ENCODE results near the gene MAEA.
A peak's percentile ranks its signal among the peaks of the same experiment; 100 is the strongest.

The MAEA gene

DNA sequence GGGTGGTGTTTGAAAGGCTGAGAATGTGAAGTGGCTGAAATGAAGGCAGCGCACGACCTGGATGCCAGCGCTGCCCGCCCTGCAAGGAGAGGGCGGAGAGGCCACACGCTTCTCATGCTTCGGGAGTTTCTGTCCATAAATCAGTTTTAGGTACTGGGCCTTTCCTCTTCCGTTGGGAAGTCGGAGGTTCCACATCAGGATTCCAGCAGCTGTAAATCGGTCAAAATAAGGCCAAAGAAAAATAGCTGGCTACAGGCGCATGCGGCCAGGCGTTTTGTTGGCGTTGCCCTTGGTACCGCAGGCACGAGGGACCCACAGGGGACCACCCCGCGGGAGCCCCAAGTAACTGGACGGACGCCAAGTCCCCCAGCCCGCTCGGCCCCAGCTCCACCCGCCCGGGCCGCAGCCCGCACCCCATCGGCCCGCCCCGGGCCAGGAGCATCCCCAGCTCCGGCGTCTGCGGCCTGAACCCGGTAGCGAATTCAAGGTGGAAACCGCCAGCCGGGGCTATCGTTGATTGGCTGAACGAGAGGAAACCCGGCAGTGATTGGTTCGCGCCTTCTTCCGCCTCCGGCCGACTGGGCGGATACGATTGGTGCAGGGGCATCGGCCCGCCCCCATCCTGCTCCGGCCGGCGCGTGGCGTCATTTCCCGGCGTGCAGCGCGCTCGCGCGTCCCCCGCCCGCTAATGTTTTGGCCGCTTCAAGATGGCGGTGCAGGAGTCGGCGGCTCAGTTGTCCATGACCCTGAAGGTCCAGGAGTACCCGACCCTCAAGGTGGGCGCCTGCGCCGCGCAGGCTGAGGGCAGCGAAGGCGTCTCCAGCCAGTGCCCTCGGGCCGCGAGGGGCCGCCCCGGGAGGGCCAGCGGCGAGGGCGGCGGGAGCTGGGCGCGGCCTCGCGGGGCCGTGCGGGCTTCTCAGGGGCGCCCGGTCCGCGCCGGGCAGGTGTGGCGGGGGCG, at the start of gene MAEA:
Gene MAEA, plus strand, starts transcription at position 685 of the 958 bp plus-strand sequence. Its CDS starts 23 bp downstream, at position 708.
- peaks cover 4% of the 10 kb centered on the region for H3K9me3 Mint-ChIP-seq
- H3K36me3 Mint-ChIP-seq, result peaks cover 5% of the 10 kb centered on the region
- H3K27ac Mint-ChIP-seq, result peak within 1 kb of the TSS; percentile 86
- peaks cover 48% of the 10 kb centered on the region for H3K4me1 Mint-ChIP-seq
- H3K4me3 Mint-ChIP-seq, result peak within 1 kb of the TSS; percentile 93
- peak; percentile 99 for ATAC-seq
- H3K27me3 Mint-ChIP-seq, result no peaks in the 10 kb centered on the region

DNA sequence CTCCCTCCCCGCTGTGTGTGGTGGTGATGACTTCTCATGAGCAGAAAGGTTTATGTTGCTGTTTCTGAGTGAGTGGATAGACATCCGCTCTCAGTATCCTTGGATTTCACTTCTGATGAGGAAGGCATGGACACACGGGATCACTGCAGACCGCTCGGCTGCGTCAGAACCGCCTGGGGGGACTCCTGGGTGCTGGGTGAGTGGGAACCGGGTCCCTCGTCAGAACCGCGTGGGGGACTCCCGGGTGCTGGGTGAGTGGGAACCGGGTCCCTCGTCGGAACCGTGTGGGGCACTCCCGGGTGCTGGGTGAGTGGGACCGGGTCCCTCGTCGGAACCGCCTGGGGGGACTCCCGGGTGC, 49.8 kb upstream of the MAEA start:
- no peak overlapping the region for H3K4me3 Mint-ChIP-seq
- H3K9me3 Mint-ChIP-seq, result no peaks in the 10 kb centered on the region
- H3K27ac Mint-ChIP-seq, result no peak overlapping the region
- no peaks in the 10 kb centered on the region for H3K27me3 Mint-ChIP-seq
- H3K4me1 Mint-ChIP-seq, result peaks cover 35% of the 10 kb centered on the region
- H3K36me3 Mint-ChIP-seq, result peaks cover 32% of the 10 kb centered on the region
- ATAC-seq, result no peak

DNA sequence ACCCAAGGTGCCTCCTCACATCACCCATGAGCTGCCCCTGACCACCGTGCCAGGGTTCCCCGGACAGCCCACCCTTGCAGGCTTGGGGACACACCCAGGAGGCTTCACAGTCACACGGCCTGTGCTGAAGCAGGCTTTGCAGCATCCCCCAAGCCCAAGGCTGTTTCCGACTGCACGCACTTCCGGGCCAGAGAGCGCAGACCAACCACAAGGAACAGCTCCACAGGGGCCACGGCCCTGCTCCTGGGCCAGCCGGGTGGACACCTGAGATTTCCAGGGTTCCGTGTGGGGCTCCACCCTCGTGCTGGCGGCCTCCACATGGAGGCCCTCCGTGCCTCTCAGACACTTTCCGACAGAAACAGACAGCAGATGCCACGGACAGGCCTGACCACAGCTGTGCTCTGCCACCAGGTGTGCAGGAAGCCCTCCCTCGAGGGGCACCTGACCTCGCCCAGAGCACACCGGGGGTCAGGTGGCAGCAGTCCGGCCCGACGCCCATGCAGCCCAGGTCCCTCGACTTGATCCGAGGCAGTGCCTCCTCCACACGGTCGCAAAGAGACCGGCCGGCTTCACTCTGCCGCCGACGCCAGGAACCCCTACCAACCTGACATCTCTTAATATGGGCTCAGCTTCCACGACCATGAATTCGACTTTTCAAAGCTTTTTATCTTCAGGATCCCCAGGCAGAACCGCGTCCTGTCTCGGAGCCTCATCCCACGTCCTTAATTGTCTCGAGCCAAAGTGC, 48.8 kb upstream of the MAEA start:
- Mint-ChIP-seq H3K27me3 (no peaks in the 10 kb centered on the region), H3K27ac (no peak overlapping the region), H3K9me3 (no peaks in the 10 kb centered on the region), H3K36me3 (peaks cover 28% of the 10 kb centered on the region), H3K4me1 (peaks cover 44% of the 10 kb centered on the region), H3K4me3 (no peak overlapping the region)
- no peak for ATAC-seq

DNA sequence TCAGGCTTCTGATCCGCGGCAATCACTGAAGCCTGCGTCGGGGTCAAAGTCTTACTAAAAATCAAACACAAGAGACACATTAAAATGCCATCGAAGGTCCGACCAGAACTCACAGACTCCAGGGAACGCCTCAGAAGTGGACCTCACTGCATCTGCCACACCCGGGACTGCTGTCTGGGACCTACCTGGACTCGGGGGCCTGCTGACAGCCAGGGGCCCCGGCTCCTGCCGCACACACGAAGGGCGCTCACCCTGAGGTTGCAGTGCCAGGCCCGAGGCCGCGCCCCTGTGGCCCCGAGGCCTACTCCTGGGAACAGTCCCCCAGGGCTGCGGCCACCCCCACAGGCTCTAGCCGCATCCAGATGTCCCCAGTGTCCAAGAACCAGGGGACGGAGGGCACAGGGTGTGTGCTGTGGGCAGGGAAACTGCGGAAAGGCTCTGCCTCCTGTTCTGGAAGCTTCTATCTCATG, 48.2 kb upstream of the MAEA start:
- H3K27ac Mint-ChIP-seq, result no peak overlapping the region
- ATAC-seq, result no peak
- H3K4me1 Mint-ChIP-seq, result peaks cover 51% of the 10 kb centered on the region
- no peaks in the 10 kb centered on the region for H3K9me3 Mint-ChIP-seq
- H3K36me3 Mint-ChIP-seq, result peaks cover 28% of the 10 kb centered on the region
- no peaks in the 10 kb centered on the region for H3K27me3 Mint-ChIP-seq
- H3K4me3 Mint-ChIP-seq, result no peak overlapping the region

DNA sequence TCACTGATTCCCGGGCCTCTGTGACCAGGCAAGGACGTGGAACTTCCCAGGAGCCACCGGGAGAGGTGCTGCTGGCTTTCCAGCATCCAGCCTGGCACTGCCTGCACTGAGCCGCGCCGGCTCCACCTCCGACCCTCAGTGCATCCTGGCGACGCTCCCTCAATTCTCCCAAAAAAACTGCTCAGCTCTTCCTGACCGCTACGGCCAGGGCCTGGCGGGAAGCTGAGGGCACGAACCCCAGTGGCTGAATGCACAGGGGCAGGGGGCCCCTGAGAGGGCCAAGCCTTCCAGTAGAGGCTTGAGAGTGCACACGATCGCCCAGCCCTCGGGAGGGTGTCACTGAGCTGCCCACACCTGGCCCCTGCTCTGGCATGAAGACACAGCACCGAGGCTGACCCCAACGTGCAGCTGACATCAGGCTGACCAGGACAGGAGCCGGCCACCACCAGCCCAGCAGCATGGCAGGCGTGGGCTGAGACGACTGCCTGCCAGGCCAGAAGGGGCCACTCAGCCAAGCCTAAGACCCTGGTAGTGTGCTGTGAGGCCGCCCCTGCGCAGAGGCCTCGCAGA, 47.7 kb upstream of the MAEA start:
- H3K4me3 Mint-ChIP-seq, result no peak overlapping the region
- no peaks in the 10 kb centered on the region for H3K9me3 Mint-ChIP-seq
- H3K27me3 Mint-ChIP-seq, result no peaks in the 10 kb centered on the region
- ATAC-seq, result no peak
- H3K4me1 Mint-ChIP-seq, result peaks cover 56% of the 10 kb centered on the region
- H3K36me3 Mint-ChIP-seq, result peaks cover 30% of the 10 kb centered on the region
- no peak overlapping the region for H3K27ac Mint-ChIP-seq

DNA sequence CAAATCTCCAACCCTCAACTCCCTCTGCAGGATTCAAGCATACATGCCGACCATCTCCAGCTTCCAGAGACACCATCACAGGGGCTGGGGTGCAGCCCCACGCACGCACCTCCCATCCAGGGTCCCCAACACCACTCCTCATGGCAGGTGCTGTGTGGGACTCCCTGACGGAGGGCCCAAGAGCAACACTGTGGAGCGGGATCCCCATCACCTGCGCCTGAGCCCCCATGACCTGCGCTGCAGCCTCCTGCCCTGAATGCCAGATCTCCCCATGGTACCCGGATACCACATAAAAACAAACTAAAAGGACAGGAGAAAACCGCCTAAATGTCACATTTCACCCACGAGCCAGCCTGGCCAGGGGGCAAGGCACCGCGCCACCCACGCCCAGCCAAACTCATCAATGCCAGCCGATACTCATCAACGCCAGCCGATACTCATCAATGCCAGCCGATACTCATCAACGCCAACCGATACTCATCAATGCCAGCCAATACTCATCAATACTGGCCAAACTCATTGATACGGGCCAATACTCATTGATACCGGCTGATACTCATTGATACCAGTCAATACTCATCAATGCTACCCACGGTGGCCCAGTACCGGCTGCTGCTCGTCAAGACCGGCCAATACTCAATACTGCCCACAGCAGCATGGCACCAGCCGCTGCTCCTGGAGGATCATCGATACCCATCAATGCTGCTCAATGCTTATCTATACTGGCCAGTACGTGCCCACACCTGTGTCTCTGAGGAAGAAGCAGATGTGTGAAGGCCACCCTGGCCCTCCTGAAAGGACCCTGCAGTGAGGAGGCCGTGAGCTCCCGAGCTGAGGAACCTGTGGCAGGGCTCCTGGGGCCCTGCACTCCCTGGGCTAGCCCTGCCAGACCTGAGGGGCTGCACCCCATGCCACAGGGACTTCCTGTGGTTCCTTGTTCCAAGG, 46.9 kb upstream of the MAEA start:
- Mint-ChIP-seq H3K27ac (peak overlapping the region; percentile 22), H3K4me1 (peaks cover 60% of the 10 kb centered on the region)

DNA sequence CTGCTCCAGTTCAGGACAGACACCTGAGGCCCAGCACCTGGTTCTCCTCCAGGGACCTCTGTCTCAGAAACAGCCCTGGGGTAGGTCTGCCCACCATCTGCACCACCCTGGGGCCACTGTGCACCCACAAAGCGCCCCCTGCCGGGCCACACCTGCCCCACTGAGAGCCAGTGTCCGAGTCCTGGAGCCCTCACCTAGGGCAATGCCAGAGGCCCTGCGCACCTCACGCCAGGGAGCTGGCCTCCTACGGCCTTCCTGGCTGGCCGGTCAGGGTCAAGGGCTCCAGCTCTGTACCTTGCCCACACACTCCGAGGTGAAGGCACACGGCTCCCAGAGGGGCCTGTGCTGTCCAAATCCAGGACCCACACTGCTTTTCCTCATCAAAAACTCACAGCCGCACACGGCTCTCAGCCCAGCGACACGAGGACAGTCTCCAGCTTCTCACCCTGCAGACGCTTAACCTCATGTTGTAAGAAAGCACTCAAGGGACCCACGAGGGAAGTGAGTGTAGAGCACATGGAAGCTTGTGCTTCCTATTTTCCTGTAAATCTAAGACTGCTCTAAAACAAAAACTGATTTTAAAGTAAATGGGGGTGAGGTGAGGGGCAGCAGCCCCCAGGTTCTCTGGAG, 46.1 kb upstream of the MAEA start:
- Mint-ChIP-seq H3K4me3 (no peak overlapping the region), H3K27me3 (no peaks in the 10 kb centered on the region), H3K4me1 (peaks cover 59% of the 10 kb centered on the region), H3K9me3 (no peaks in the 10 kb centered on the region), H3K36me3 (peaks cover 27% of the 10 kb centered on the region), H3K27ac (peak overlapping the region; percentile 22)
- ATAC-seq, result no peak

More for the DNA sequence above, 46.9 kb upstream of the MAEA start:
- Mint-ChIP-seq H3K27me3 (no peaks in the 10 kb centered on the region), H3K9me3 (no peaks in the 10 kb centered on the region), H3K36me3 (peaks cover 33% of the 10 kb centered on the region), H3K4me3 (no peak overlapping the region)
- no peak for ATAC-seq

DNA sequence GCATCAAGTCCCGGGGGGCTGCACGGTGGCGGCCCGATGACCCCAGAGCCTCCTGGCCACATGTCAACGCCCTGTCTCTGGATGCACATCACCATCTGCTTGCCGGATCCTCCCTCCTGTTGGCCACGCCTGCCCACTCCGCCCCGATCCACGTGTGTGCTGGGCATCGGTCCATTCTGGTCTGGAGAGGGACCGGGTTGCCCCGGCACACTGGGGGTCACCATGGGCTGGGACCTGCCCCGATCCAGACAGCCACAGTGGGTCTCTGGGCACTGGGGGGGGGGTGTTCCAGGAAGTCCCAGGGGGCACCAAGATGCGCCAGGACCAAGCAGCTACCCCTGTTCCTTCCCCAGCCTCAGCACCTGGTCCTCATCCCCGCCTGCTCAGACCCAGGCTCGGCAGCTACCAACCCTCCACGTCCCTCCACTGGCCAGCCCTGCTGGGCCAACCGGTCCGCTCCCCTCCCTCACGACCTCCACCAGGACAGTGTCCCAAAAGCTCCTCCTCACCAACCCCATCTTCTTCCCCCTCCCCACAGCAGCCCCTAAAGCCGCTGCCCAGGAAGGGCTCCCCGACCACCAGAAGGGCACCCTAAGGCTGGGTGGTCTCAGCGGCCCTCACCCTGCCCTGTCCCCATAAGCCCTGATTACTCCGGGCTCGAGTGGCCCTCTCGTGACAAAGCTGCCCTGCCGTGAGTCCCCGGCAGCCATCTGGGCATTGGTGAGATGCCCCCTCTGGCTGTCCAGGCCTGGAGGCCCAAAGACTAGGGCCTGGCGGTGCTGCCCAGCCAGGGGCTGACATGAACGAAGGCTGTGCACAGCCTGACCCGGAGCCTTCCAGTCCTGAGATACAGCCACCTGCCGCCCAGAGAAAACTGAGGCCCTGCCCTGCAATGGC, 45.4 kb upstream of the MAEA start:
- Mint-ChIP-seq H3K27me3 (no peaks in the 10 kb centered on the region), H3K27ac (peak overlapping the region; percentile 52), H3K36me3 (peaks cover 22% of the 10 kb centered on the region), H3K4me1 (peaks cover 55% of the 10 kb centered on the region), H3K9me3 (no peaks in the 10 kb centered on the region), H3K4me3 (no peak overlapping the region)
- no peak for ATAC-seq

DNA sequence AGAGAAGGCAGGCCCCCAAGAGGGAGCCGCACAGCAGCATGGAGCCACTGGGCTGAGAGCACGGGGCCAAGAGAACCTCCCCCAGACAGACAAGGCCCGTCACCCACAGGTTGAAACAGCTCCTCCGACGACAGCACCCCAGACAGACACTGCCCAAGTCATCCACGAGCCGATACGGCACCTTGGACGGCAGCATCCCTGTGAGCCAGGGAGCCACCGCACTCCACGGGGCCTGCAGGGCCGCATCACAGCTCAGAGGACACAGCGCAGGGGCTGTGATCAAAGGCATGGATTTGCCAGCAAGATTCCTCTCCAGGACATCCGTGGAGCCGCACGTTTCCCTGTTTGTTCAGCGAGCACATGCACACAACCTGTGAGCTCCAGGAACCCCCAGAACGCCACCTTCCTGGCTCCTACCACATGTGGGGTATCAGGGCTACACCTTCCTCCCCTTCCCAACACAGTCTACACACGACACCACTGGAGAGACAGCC, 44.7 kb upstream of the MAEA start:
- Mint-ChIP-seq H3K36me3 (peaks cover 18% of the 10 kb centered on the region), H3K27me3 (no peaks in the 10 kb centered on the region), H3K27ac (peak overlapping the region; percentile 52), H3K4me3 (peak overlapping the region; percentile 51), H3K9me3 (no peaks in the 10 kb centered on the region), H3K4me1 (peaks cover 60% of the 10 kb centered on the region)
- no peak for ATAC-seq

DNA sequence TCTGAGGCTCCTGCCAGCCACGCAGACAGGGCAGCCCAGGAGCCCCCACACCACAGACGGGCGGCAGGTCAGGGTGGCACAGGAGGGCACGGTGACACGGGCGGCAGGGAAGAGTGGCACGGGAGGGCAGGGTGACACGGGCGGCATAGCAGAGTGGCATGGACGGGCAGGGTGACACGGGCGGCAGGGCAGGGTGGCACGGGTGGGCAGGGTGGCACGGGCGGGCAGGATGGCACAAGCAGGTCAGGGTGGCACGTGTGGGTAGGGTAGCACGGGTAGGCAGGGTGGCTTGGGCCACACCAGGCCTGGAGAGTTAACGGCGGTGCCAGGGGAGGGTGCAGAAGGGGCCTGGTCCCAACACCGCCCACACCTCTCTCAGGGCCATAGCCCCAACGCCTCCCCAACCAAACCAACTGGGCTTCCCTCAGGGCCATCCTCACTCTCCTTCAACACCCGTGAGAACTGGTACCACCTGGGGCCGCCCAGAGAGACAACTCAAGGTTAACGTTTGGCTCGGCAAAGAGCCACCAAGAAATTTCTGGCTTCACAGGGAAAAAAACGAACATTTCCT, 44.1 kb upstream of the MAEA start:
- H3K27me3 Mint-ChIP-seq, result no peaks in the 10 kb centered on the region
- no peaks in the 10 kb centered on the region for H3K9me3 Mint-ChIP-seq
- H3K4me1 Mint-ChIP-seq, result peaks cover 66% of the 10 kb centered on the region
- H3K36me3 Mint-ChIP-seq, result peaks cover 22% of the 10 kb centered on the region
- H3K4me3 Mint-ChIP-seq, result peak overlapping the region; percentile 82
- no peak for ATAC-seq
- H3K27ac Mint-ChIP-seq, result peak overlapping the region; percentile 81

DNA sequence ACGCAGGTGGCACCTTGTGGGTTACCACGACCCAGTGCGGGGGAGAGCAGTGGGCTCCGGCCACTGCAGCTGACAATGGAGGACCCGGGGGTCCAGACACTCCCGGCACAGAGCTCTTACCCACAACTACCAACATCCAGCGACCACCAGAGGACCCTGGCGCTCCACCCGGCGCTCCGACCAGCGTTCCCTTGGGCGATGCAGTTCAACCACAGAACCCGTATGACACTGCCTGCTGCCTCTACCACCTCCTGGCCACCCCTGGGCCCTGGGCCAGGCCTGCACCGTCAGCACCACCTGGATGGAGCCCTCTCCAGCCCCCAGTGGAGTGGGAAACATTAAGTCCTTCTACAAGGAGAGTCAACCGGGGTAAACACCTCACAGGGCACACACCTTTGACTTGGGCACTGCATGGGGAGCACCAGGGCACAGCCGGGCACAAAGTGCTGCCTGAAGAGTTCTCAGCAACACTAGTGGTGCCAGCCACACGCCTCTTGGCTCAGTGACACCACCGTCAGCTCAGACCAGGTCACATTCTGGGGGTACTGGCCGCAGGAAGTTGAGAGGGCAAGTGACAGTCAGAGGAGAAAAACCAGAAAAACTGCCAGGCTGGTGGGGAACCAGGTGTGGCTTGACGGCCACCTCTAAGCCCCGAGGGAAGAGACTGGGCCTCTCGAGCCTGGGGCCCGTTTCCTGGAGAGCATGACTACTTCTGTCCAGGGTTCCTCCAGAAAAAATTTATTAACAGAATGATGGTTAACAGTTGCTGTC, 43.4 kb upstream of the MAEA start:
- Mint-ChIP-seq H3K36me3 (peaks cover 25% of the 10 kb centered on the region), H3K27ac (peak overlapping the region; percentile 81), H3K27me3 (no peaks in the 10 kb centered on the region), H3K9me3 (no peaks in the 10 kb centered on the region), H3K4me3 (peak overlapping the region; percentile 82), H3K4me1 (peaks cover 73% of the 10 kb centered on the region)
- no peak for ATAC-seq
